ENCODE results near the gene RPL13A. TPM values are rescaled to one million over a fixed set of nuclear protein-coding genes. Genes with fewer than 3 reads are reported as not detected.

RPL13A gene
- total RNA-seq, 1 donor from 2014 or later, result 3,346 TPM

GRCh38 chr19:49534632-49535385, 47.4 kb downstream of the RPL13A start:
- Mint-ChIP-seq H3K4me1 (ENCODE audit: low read depth) (peaks cover 18% of the 10 kb centered on the region), H3K27me3 (ENCODE audit: low read depth) (peaks cover 4% of the 10 kb centered on the region), H3K9me3 (no peaks in the 10 kb centered on the region), H3K36me3 (ENCODE audit: low read depth) (no peaks in the 10 kb centered on the region), H3K4me3 (ENCODE audit: low read depth) (peak overlapping the region; percentile 80), H3K27ac (peak overlapping the region; percentile 64)
- intact Hi-C loops (cut with micrococcal nuclease), result no loop called here
- DNase-seq (ENCODE audit: low spot score), result no peak

- DNase-seq (ENCODE audit: low spot score), result no peak
- Mint-ChIP-seq H3K27ac (no peak overlapping the region), H3K9me3 (no peaks in the 10 kb centered on the region), H3K27me3 (ENCODE audit: low read depth) (peaks cover 2% of the 10 kb centered on the region), H3K36me3 (ENCODE audit: low read depth) (no peaks in the 10 kb centered on the region), H3K4me1 (ENCODE audit: low read depth) (peaks cover 20% of the 10 kb centered on the region), H3K4me3 (ENCODE audit: low read depth) (no peak overlapping the region)
- intact Hi-C loops (cut with micrococcal nuclease), result no loop called here
Observed at GRCh38 chr19:49536921-49537462, 49.6 kb downstream of the RPL13A start.

GRCh38 chr19:49538643-49539042, 51.2 kb downstream of the RPL13A start:
- Mint-ChIP-seq H3K27me3 (ENCODE audit: low read depth) (peaks cover 2% of the 10 kb centered on the region), H3K27ac (no peak overlapping the region), H3K36me3 (ENCODE audit: low read depth) (no peaks in the 10 kb centered on the region), H3K4me3 (ENCODE audit: low read depth) (no peak overlapping the region), H3K9me3 (no peaks in the 10 kb centered on the region), H3K4me1 (ENCODE audit: low read depth) (peaks cover 14% of the 10 kb centered on the region)
- intact Hi-C loops (cut with micrococcal nuclease), result no loop called here
- no peak for DNase-seq (ENCODE audit: low spot score)

GRCh38 chr19:49539192-49539952, 52.0 kb downstream of the RPL13A start:
- Mint-ChIP-seq H3K9me3 (no peaks in the 10 kb centered on the region), H3K4me3 (ENCODE audit: low read depth) (no peak overlapping the region), H3K27ac (no peak overlapping the region), H3K4me1 (ENCODE audit: low read depth) (peaks cover 16% of the 10 kb centered on the region), H3K27me3 (ENCODE audit: low read depth) (peaks cover 2% of the 10 kb centered on the region), H3K36me3 (ENCODE audit: low read depth) (no peaks in the 10 kb centered on the region)
- intact Hi-C loops (cut with micrococcal nuclease), result no loop called here
- DNase-seq (ENCODE audit: low spot score), result no peak

Other genes with a start within 250 kb of the RPL13A start
- gene SLC6A16, start 162.4 kb upstream of the RPL13A start, total RNA-seq, result 1.3 and 2.2 TPM in 2 replicates
- gene CD37, start 152.2 kb upstream of the RPL13A start, total RNA-seq, result 141 TPM in 2 replicates
- not detected in 2 replicates for gene TEAD2, start 125.2 kb upstream of the RPL13A start, total RNA-seq
- not detected in 2 replicates for gene DKKL1, start 123.7 kb upstream of the RPL13A start, total RNA-seq
- 0.14 and 0.28 TPM in 2 replicates for gene KASH5, start 99.4 kb upstream of the RPL13A start, total RNA-seq
- gene PTH2, start 64.2 kb upstream of the RPL13A start, total RNA-seq, result not detected in 2 replicates
- not detected in 2 replicates for gene GFY, start 62.2 kb upstream of the RPL13A start, total RNA-seq
- gene SLC17A7, start 46.1 kb upstream of the RPL13A start, total RNA-seq, result 0.16 TPM in 1 of 2 replicates, not detected in the other
- gene PIH1D1, start 35.8 kb upstream of the RPL13A start, total RNA-seq, result 136 and 138 TPM in 2 replicates
- 26.4 and 32.5 TPM in 2 replicates for gene ALDH16A1, start 34.4 kb upstream of the RPL13A start, total RNA-seq
- 49.3 and 57.9 TPM in 2 replicates for gene FLT3LG, start 13.4 kb upstream of the RPL13A start, total RNA-seq
- 2,145 and 2,173 TPM in 2 replicates for gene RPS11, start 8.8 kb downstream of the RPL13A start, total RNA-seq
- 1.8 and 2.2 TPM in 2 replicates for gene FCGRT, start 25.1 kb downstream of the RPL13A start, total RNA-seq
- 3.2 and 3.8 TPM in 2 replicates for gene RCN3, start 40.4 kb downstream of the RPL13A start, total RNA-seq
- 64.8 and 67.1 TPM in 2 replicates for gene NOSIP, start 92.9 kb downstream of the RPL13A start, total RNA-seq
- 0.83 and 0.84 TPM in 2 replicates for gene PRRG2, start 93.7 kb downstream of the RPL13A start, total RNA-seq
- 34.2 and 34.6 TPM in 2 replicates for gene PRR12, start 103.6 kb downstream of the RPL13A start, total RNA-seq
- 4.9 and 6.2 TPM in 2 replicates for gene RRAS, start 152.5 kb downstream of the RPL13A start, total RNA-seq
- gene SCAF1, start 154.6 kb downstream of the RPL13A start, total RNA-seq, result 64.6 and 69.5 TPM in 2 replicates
- gene IRF3, start 178.2 kb downstream of the RPL13A start, total RNA-seq, result 135 and 147 TPM in 2 replicates
- 66.2 and 72.7 TPM in 2 replicates for gene BCL2L12, start 178.3 kb downstream of the RPL13A start, total RNA-seq
- 431 TPM in 2 replicates for gene PRMT1, start 189.7 kb downstream of the RPL13A start, total RNA-seq
- gene ADM5, start 202.0 kb downstream of the RPL13A start, total RNA-seq, result 7.2 and 7.3 TPM in 2 replicates
- 2.8 and 2.9 TPM in 2 replicates for gene CPT1C, start 203.5 kb downstream of the RPL13A start, total RNA-seq

All from activated T-helper 2 cell treated with anti-CD3 and anti-CD28 coated beads, Interferon-gamma antibody, Interleukin-2, Interleukin-4, amounts not matched to agents 10 μg/mL and 5 μg/mL and 100 μg/mL, durations not matched to agents 14 hours and 24 hours and 36 hours (primary cell).